ENCODE data around the gene IL4. TPM values are rescaled to one million over a fixed set of nuclear protein-coding genes. Genes with fewer than 3 reads are reported as not detected.

IL4 gene
- total RNA-seq, 1 donor from 2014 or later, result not detected

- no peak for DNase-seq (ENCODE audit: low read depth)
- Histone ChIP-seq H3K27me3 (ENCODE audit: control insufficient read depth, insufficient read depth, low read length) (no peaks in the 10 kb centered on the region), H3K36me3 (ENCODE audit: control insufficient read depth, insufficient read depth, low read length) (no peaks in the 10 kb centered on the region), H3K4me3 (ENCODE audit: low read depth, low read length) (no peak overlapping the region)
- TF ChIP-seq, protein P1, sequence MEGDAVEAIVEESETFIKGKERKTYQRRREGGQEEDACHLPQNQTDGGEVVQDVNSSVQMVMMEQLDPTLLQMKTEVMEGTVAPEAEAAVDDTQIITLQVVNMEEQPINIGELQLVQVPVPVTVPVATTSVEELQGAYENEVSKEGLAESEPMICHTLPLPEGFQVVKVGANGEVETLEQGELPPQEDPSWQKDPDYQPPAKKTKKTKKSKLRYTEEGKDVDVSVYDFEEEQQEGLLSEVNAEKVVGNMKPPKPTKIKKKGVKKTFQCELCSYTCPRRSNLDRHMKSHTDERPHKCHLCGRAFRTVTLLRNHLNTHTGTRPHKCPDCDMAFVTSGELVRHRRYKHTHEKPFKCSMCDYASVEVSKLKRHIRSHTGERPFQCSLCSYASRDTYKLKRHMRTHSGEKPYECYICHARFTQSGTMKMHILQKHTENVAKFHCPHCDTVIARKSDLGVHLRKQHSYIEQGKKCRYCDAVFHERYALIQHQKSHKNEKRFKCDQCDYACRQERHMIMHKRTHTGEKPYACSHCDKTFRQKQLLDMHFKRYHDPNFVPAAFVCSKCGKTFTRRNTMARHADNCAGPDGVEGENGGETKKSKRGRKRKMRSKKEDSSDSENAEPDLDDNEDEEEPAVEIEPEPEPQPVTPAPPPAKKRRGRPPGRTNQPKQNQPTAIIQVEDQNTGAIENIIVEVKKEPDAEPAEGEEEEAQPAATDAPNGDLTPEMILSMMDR (IDR thresholded peaks at IDR 0.05; ENCODE audit: insufficient read depth, low read length, poor library complexity, severe bottlenecking), result no peak
These were observed 34.9 kb downstream of the IL4 start for GRCh38 chr5:132708645-132709044.

DNA sequence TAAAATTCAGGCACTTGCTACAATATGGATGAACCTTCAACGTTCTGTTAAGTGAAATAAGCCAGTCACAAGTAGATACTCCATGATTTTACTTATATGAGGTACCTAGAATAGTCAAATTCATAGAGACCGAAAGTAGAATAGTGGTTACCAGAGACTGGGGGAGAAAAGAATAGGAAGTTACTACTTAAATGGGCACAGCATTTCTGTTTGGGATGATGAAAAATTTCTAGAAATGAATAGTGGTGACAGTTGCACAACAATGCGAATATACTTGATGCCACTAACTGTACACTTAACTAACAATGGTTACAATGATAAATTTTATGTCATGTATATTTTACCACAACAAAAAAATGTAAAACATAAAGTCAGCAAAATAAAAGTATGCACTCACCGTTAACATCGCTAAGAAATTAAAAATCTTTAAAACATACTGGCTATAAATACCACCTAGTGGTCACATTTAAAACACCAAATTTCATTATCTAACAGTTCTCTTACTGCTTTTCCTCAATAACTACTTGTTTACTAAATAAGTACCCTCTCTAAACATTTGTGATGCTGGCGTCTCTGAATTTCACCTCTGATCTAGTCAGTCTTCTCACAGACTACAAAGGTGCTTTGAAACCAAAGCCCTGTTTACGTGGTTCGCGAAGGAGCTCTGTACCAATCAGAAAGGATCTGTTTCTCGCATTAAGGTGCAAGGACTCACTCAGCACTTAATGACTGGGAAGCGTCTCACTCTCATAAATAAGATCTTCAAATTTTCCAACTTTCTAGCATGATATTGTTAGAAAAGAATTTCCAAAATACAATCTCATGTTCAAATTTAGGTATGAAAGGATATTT is 40.9 kb downstream of the IL4 start:
- TF ChIP-seq, protein P1 (IDR thresholded peaks at IDR 0.05; ENCODE audit: insufficient read depth, low read length, poor library complexity, severe bottlenecking), result no peak
- H3K27me3 ChIP-seq (ENCODE audit: control insufficient read depth, insufficient read depth, low read length), result no peaks in the 10 kb centered on the region
- H3K4me3 ChIP-seq (ENCODE audit: low read depth, low read length), result no peak overlapping the region
- no peak for DNase-seq (ENCODE audit: low read depth)
- no peaks in the 10 kb centered on the region for H3K36me3 ChIP-seq (ENCODE audit: control insufficient read depth, insufficient read depth, low read length)

DNA sequence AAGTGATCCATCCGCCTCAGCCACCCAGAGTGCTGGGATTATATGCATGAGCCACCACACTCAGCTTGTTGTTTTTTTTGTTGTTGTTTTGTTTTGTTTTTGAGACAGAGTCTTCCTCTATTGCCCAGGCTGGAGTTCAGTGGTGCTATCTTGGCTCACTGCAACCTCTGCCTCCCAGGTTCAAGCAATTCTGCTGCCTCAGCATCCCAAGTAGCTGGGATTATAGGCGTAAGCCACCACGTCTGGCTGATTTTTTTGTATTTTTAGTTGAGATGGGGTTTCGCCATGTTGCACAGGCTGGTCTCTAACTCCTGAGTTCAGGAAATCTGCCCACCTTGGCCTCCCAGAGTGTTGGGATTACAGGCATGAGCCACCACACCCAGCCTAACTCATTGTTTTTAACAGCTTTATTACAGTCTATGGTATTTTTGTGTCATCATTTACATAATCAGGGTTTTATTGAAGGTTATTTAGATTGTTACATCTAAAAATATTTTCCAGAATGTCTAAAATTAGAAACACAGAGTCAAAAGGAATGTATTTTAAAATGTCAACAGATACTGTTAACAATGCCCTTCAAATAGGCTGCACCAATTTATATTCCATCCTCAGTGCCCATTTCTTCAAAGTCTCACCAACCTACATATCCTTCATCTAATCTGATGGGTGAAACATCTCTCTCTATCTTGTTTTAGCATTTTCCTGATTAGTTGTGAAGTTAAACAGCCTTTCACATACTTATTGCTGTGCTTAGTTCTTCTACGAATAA is 44.9 kb downstream of the IL4 start:
- H3K36me3 ChIP-seq (ENCODE audit: control insufficient read depth, insufficient read depth, low read length), result no peaks in the 10 kb centered on the region
- H3K4me3 ChIP-seq (ENCODE audit: low read depth, low read length), result no peak overlapping the region
- no peak for DNase-seq (ENCODE audit: low read depth)
- TF ChIP-seq, protein P1 (IDR thresholded peaks at IDR 0.05; ENCODE audit: insufficient read depth, low read length, poor library complexity, severe bottlenecking), result no peak
- H3K27me3 ChIP-seq (ENCODE audit: control insufficient read depth, insufficient read depth, low read length), result no peaks in the 10 kb centered on the region

DNA sequence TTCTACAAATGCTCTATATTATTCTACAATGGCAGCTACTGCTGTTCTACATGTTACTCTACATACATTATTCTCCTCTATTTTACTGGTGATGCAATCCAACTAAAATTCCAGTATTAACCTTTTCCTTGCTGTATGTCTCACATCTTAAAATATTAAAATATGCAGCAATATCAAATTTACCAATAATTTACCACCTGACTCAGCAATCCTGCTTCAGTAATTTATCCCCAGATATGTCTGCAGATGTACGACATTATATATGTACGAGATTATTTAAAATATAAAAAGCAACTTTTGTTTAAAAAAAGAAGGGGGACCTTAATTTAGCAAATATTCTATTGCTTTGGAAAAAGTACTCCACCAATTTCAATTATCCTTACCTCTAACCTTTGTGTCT is 52.0 kb downstream of the IL4 start:
- H3K36me3 ChIP-seq (ENCODE audit: control insufficient read depth, insufficient read depth, low read length), result no peaks in the 10 kb centered on the region
- TF ChIP-seq, protein P1 (IDR thresholded peaks at IDR 0.05; ENCODE audit: insufficient read depth, low read length, poor library complexity, severe bottlenecking), result no peak
- H3K27me3 ChIP-seq (ENCODE audit: control insufficient read depth, insufficient read depth, low read length), result no peaks in the 10 kb centered on the region
- DNase-seq (ENCODE audit: low read depth), result no peak
- H3K4me3 ChIP-seq (ENCODE audit: low read depth, low read length), result no peak overlapping the region

GRCh38 chr5:132729896-132730295 is 56.1 kb downstream of the IL4 start:
- TF ChIP-seq, protein P1 (IDR thresholded peaks at IDR 0.05; ENCODE audit: insufficient read depth, low read length, poor library complexity, severe bottlenecking), result no peak
- no peaks in the 10 kb centered on the region for H3K36me3 ChIP-seq (ENCODE audit: control insufficient read depth, insufficient read depth, low read length)
- H3K27me3 ChIP-seq (ENCODE audit: control insufficient read depth, insufficient read depth, low read length), result no peaks in the 10 kb centered on the region
- H3K4me3 ChIP-seq (ENCODE audit: low read depth, low read length), result no peak overlapping the region
- no peak for DNase-seq (ENCODE audit: low read depth)

Other genes with a start within 250 kb of the IL4 start
- 61.9 and 75.3 TPM in 2 replicates for gene IRF1, start 183.2 kb upstream of the IL4 start, total RNA-seq
- not detected in 2 replicates for gene IL5, start 130.5 kb upstream of the IL4 start, total RNA-seq
- gene RAD50, start 117.0 kb upstream of the IL4 start, total RNA-seq, result 27.8 and 35.1 TPM in 2 replicates
- gene IL13, start 15.8 kb upstream of the IL4 start, total RNA-seq, result not detected in 2 replicates
- gene KIF3A, start 63.6 kb downstream of the IL4 start, total RNA-seq, result 10.6 and 10.7 TPM in 2 replicates
- 0.42 and 1.6 TPM in 2 replicates for gene CCNI2, start 73.4 kb downstream of the IL4 start, total RNA-seq
- gene SEPTIN8, start 103.2 kb downstream of the IL4 start, total RNA-seq, result 68.6 and 88.7 TPM in 2 replicates
- gene SOWAHA, start 139.3 kb downstream of the IL4 start, total RNA-seq, result 0.21 and 0.89 TPM in 2 replicates
- 6.7 and 9.8 TPM in 2 replicates for gene SHROOM1, start 156.7 kb downstream of the IL4 start, total RNA-seq
- gene GDF9, start 192.5 kb downstream of the IL4 start, total RNA-seq, result 0.88 and 0.89 TPM in 2 replicates
- 154 and 197 TPM in 2 replicates for gene UQCRQ, start 192.7 kb downstream of the IL4 start, total RNA-seq
- gene LEAP2, start 199.7 kb downstream of the IL4 start, total RNA-seq, result 0.25 and 0.34 TPM in 2 replicates

Measured in kidney epithelial cell (primary cell).